Measurements from ENCODE around the gene FAM222B.
"Not testable (repeated sequence)": the region's sequence is repeated elsewhere in the genome, so short reads cannot be mapped to it uniquely, and the experiment has no call there.

Gene FAM222B

GRCh38 chr17:28842282-28843012 is at the start of gene FAM222B:
Gene FAM222B, minus strand, starts transcription at chr17:28842790. Its CDS starts 76,123 bp downstream, at chr17:28766667.
- DNase-seq (ENCODE audit: low read depth in 3 of 3) = peak; percentile 77 to 82 (median 82)

- DNase-seq (ENCODE audit: low read depth in 3 of 3) = no peak
Measured at GRCh38 chr17:28892024-28892423, 49.4 kb upstream of the FAM222B start.

- DNase-seq (ENCODE audit: low read depth in 3 of 3) = no peak
Measured at GRCh38 chr17:28891201-28891600, 48.6 kb upstream of the FAM222B start.

GRCh38 chr17:28889996-28890395 is 47.4 kb upstream of the FAM222B start:
- no peak for DNase-seq (ENCODE audit: low read depth in 3 of 3)

- no peak for DNase-seq (ENCODE audit: low read depth in 3 of 3)
Measured at GRCh38 chr17:28888832-28889231, 46.2 kb upstream of the FAM222B start.

GRCh38 chr17:28887871-28888471 is 45.4 kb upstream of the FAM222B start:
- DNase-seq (ENCODE audit: low read depth in 3 of 3) = no peak

- no peak for DNase-seq (ENCODE audit: low read depth in 3 of 3)
Measured at GRCh38 chr17:28885951-28886350, 43.4 kb upstream of the FAM222B start.

- DNase-seq (ENCODE audit: low read depth in 3 of 3) = no peak
Measured at GRCh38 chr17:28885363-28885762, 42.8 kb upstream of the FAM222B start.

GRCh38 chr17:28883967-28884702 is 41.5 kb upstream of the FAM222B start:
- no peak for DNase-seq (ENCODE audit: low read depth in 3 of 3)

GRCh38 chr17:28882154-28882895 is 39.7 kb upstream of the FAM222B start:
- DNase-seq (ENCODE audit: low read depth in 3 of 3) = no peak

- no peak for DNase-seq (ENCODE audit: low read depth in 3 of 3)
Measured at GRCh38 chr17:28881533-28882056, 39.0 kb upstream of the FAM222B start.

- DNase-seq (ENCODE audit: low read depth in 3 of 3) = no peak
Measured at GRCh38 chr17:28880572-28880945, 38.0 kb upstream of the FAM222B start.

GRCh38 chr17:28879886-28880571 is 37.4 kb upstream of the FAM222B start:
- DNase-seq (ENCODE audit: low read depth in 3 of 3) = no peak

- DNase-seq (ENCODE audit: low read depth in 3 of 3) = no peak
Measured at GRCh38 chr17:28878981-28879380, 36.4 kb upstream of the FAM222B start.

GRCh38 chr17:28878158-28878910 is 35.7 kb upstream of the FAM222B start:
- no peak for DNase-seq (ENCODE audit: low read depth in 3 of 3)

GRCh38 chr17:28877150-28877711 is 34.6 kb upstream of the FAM222B start:
- DNase-seq (ENCODE audit: low read depth in 3 of 3) = not testable (repeated sequence)

- no peak for DNase-seq (ENCODE audit: low read depth in 3 of 3)
Measured at GRCh38 chr17:28875848-28876550, 33.4 kb upstream of the FAM222B start.

- no peak for DNase-seq (ENCODE audit: low read depth in 3 of 3)
Measured at GRCh38 chr17:28874750-28875149, 32.2 kb upstream of the FAM222B start.

GRCh38 chr17:28873839-28874238 is 31.2 kb upstream of the FAM222B start:
- DNase-seq (ENCODE audit: low read depth in 3 of 3) = no peak

Measured in stimulated activated CD4-positive, alpha-beta T cell treated with anti-CD3 and anti-CD28 coated beads, TNF-alpha, amount 100 ng/mL, for 48 hours (primary cell).